GM18858 (cell line): ENCODE measurements around the gene ZNF660.
"Not testable (repeated sequence)": the region's sequence is repeated elsewhere in the genome, so short reads cannot be mapped to it uniquely, and the experiment has no call there.

Experiments
- ATAC-seq: cut with Tn5 transposase; IDR thresholded peaks from one replicate; pipeline ENCODE4 v1.9.1; 2021; ENCODE audit not compliant: unreplicated experiment

ZNF660 gene

GRCh38 chr3:44584646-44585501 is at the start of gene ZNF660:
ZNF660 (plus strand) TSS chr3:44584964; CDS start chr3:44594194, 9,230 bp downstream.
- peak; percentile 60 for ATAC-seq

DNA sequence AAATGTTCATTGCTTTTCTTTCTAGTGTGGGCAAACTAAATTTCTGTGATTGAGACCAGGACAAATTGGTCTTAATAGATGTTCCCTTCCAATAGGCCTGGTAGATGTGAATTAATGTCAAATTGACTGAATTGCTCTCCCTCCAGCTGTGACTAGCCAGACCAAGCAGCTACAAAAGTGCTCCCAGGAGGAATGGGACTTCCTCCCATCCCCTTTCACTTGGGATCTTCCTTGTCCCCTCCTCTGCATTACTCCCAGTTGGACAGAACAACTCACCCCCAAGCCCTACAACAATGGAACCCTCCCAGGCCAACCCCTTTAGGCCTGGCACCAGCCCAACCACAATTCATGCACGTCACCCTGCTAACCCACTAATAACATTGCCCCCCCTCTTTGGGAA is 49.4 kb upstream of the ZNF660 start:
- ATAC-seq = no peak

DNA sequence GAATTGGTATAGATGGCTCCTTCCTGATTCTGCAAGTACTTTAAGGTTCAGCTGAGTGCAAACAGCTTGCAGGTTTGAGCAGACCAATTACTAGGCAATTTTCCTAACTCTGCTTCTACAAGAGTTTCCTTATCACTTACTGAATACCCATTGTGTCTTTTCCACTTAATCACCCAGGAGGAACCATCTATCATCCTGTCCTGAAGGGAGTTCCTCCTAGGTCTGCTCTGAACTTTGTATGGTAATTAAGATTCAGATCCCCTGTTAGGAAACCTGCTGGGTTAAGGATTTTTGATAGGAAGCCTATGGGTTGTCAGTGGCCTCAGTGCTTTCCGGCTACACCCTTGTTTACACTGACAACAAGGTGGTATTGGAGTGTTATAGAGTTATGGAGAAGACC is 40.0 kb upstream of the ZNF660 start:
- ATAC-seq = not testable (repeated sequence)

- no peak for ATAC-seq
Measured at GRCh38 chr3:44554626-44555592, 29.9 kb upstream of the ZNF660 start, which contains the start of gene ZKSCAN7. ZKSCAN7 (plus strand) TSS chr3:44555193; CDS start chr3:44557048, 1,855 bp downstream.

DNA sequence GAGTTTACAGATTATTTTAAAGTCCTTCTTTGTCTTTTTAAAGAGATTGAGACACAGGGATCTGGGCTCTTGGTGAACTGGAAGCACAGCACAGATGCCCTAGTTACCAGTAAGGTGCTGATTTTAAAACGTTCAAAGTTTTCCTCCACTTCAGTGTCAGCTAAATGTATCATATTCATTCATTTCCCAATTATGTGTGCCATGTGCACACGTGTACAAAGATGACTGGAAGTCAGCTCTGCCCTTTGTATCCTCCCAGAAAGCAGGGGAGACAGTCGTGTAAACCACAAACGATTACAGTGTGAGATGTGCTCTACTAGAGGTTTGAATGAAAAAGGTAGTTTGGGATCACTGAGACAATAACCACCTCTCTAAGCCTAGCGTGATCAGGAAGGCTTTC is 29.0 kb upstream of the ZNF660 start:
- no peak for ATAC-seq

DNA sequence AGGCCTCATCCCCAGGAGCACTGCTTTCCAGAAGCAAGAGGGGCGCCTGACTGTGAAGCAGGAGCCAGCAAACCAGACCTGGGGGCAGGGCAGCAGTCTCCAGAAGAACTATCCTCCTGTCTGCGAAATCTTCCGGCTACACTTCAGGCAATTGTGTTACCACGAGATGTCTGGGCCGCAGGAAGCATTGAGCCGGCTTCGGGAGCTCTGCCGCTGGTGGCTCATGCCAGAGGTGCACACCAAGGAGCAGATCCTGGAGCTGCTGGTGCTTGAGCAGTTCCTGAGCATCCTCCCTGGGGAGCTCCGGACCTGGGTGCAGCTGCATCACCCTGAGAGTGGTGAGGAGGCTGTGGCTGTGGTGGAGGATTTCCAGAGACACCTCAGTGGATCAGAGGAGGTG is 27.7 kb upstream of the ZNF660 start:
- ATAC-seq = no peak

DNA sequence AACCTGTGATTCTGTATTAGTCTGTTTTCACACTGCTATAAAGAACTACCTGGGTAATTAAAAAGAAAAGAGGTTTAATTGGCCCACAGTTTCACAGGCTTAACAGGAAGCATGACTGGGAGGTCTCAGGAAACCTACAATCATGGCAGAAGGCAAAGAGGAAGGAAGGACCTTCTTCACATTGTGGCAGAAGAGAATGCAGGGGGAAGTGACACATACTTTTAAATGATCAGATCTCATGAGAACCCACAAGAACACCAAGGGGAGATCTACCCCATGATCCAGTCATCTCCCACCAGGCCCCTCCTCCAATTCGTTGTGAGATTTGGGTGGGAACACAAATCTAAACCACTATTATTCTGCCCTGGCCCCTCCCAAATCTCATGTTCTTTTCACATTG is 23.7 kb upstream of the ZNF660 start:
- ATAC-seq = no peak

DNA sequence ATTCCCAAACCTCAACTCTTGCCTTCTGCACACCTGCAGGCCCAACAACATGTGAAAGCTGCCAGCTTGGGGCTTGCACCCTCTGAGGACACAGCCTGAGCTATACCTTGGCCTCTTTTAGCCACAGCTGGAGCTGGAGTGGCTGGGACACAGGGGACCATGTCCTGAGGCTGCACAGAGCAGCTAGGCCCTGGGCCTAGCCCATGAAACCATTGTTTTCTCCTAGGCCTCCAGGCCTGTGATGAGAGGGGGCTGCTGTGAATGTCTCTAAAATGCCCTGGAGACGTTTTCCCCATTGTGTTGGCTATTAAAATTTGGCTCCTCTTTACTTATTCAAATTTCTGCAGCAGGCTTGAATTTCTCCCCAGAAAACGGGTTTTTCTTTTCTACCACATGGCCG is 22.6 kb upstream of the ZNF660 start:
- no peak for ATAC-seq

DNA sequence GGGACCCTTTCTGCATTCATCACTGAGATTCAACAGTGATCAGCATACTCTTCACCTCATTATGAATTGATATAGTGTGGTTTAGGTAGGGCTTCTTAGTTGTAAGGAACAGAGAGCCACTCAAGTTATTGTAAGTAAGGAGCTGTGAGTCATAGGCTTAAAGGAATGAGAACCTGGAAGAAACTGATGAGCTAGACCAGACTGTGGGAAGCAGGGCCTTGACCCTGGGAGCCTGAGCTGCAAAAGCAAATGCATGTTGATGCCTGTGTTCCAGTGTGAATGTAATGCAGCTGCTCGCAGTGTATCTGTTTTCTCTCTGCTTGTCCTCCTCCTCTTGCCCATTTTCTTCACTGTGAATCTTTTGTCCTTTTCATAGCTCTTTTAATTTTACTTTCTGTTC is 16.2 kb upstream of the ZNF660 start:
- ATAC-seq = no peak

- ATAC-seq = no peak
Measured at GRCh38 chr3:44571024-44571423, 13.7 kb upstream of the ZNF660 start.

DNA sequence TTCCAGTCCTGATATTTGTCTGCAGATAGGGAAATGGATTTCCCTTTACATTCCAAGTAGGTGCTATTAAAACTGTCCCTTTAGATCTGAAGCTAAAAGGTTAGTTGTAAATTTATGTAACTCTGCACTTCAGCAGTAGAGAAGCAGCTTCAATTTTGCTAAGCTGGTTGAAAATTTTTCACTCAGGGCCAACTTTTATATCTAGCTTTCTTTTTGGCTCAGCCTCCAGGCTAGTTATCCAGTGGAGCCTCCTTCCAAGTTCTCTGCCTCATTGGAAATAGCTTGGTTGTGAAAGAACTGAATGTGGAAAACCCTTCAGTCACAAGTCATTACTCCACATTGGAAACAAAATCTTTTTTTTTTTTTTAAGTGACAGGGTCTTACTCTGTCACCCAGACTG is 8.2 kb upstream of the ZNF660 start:
- ATAC-seq = no peak

DNA sequence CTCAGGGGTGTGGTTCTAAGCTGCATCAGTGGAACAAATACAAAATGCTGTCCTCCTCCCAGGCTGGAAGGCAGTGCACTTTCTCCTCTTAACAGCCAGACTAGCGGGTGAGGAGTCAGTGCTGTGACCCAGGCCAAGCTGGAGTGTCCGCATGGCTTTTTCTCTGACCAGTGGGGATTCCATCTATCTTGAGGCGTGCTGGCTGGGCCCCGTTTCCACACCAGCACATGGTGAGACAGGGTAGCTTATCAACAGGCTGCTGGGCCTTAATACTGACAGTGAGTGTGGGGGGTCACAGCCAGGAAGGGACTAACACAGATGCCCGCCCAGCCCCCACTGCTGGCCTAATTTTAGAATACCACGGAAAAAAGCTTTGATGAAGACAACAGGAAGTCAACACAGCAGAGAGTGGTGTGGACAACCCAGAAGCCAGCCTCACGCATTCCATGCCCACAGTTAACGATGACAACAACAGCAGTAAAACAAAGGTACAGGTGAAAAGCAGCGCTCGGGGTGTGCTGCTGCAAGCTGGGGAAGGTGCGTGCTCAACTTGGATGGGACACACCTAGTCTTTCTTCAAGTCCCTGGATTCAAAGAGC is 7.3 kb upstream of the ZNF660 start:
- ATAC-seq = not testable (repeated sequence)

DNA sequence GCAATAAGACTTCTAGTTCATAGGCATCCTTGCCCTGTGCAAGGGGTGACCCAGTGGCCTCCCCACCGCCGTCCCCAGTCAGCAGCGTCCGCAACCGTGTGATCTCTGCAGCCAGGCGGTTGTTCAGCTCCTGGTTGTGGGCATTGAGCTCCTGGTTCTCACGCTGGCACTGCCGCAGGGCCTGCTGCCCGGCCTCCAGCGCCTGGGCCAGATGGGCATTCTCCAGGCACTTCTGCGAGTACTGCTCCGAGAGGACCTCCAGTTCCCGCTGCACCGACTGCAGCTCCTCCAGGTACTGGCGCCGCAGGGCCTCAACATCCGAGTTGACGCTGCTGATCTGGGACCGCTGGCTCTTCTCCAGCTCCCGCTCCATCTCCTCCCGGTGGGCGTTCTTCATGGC is 6.4 kb upstream of the ZNF660 start:
- not testable (repeated sequence) for ATAC-seq

GRCh38 chr3:44578924-44579515 is 5.7 kb upstream of the ZNF660 start:
- ATAC-seq = not testable (repeated sequence)

DNA sequence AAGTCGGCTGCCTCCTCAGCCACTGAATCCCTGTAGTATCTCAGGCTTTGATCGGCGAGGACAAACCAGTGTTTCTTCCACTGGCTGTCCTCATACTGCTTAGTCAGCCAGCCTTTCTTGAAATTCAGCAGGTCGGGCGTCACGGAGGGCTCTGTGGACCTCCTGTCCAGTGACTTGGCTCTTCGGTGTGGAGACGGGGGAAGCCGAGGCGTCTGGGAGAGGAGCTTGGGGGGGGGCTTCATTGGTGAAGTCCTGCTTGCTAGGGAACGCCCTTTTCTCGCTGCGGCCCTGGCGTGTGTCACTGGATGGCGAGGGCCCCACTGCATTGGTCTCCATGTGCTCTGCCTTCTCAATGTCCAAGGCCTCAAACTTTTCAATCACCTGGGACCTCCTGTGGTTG is 5.0 kb upstream of the ZNF660 start:
- not testable (repeated sequence) for ATAC-seq

DNA sequence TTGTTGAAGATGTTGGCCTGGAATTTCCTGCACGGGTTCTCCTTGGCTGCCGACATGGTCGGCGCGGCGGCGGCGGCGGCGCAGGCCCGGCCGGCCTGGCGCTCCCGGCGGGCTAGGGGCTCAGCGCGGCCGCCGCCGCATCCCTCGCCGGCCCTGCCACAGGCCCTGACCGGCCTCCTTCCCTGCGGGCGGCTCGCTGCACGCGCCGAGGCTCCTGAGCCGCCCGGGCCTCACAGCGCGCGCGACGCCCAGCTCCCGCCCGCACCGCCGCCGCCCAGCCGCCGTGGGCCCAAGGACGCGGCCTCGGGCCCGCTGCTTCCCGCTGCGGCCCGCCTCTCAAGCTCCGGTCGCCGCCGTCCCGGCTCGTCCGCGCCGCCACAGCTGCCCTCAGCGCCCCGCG is 3.8 kb upstream of the ZNF660 start:
- ATAC-seq = not testable (repeated sequence)

- ATAC-seq = no peak
Measured at GRCh38 chr3:44596621-44597020, 11.9 kb downstream of the ZNF660 start.

GRCh38 chr3:44601749-44602148 is 17.0 kb downstream of the ZNF660 start:
- no peak for ATAC-seq

GRCh38 chr3:44612678-44613077 is 27.9 kb downstream of the ZNF660 start:
- no peak for ATAC-seq

DNA sequence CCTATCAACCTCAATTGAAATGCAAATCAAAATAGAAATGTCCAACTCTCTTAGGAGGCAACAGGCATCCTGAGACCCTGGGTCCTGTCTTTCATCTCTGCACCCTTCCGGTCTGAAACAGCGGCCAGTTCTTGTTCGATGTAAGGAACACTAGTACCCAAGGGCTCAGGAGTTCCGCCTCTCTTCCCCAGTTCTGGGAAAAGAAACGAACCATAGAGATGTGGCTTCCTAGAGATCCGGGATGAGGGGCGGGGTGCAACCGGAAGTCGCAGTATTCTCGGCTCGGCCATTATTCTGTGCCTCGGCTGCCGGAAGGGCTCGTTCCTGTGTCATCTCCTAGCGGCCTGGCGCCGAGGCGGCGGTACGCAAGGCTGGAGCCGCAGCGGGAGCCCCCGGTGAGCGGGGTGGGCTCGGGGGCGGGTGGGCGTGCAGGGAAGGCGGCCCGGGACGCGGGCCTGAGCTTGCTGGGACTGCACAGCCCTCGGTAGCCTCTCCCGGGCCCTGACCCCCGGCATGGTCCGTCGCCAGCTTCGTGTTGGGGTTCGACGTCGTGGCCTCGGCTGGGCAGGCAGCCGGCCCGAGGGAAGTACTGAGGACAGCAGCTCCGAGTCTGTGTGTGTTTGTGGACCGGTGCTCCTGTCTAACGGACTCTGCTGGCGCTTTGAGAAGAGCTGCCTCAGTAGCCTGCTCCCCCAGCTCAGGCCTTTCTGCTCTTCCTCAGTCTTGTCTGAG is 40.2 kb downstream of the ZNF660 start, which contains the start of gene ZNF197:
ZNF197 (plus strand) TSS at position 288 of the 732 bp plus-strand sequence. CDS start 4,119 bp downstream, outside the sequence.
- peak; percentile 77 for ATAC-seq
